ENCODE measurements around the gene GAPDHS. TPM values are rescaled to one million over a fixed set of nuclear protein-coding genes. Genes with fewer than 3 reads are reported as not detected.

Gene GAPDHS
- total RNA-seq, 1 donor from 2014 or later: 0.20 TPM

GRCh38 chr19:35511337-35511736, 21.9 kb upstream of the GAPDHS start:
- DNase-seq: no peak

- no peak for DNase-seq
Measured at GRCh38 chr19:35512831-35513627, 20.2 kb upstream of the GAPDHS start.

- DNase-seq: no peak
Measured at GRCh38 chr19:35513628-35514281, 19.5 kb upstream of the GAPDHS start, which contains the start of gene DMKN. Gene DMKN (minus strand): TSS chr19:35513649. CDS start chr19:35513475, 174 bp downstream.

- DNase-seq: no peak
Measured at GRCh38 chr19:35514282-35514809, 18.9 kb upstream of the GAPDHS start.

GRCh38 chr19:35516310-35516709, 16.9 kb upstream of the GAPDHS start:
- no peak for DNase-seq

- DNase-seq: no peak
Measured at GRCh38 chr19:35517342-35517741, 15.9 kb upstream of the GAPDHS start.

- peak; percentile 78 for DNase-seq
Measured at GRCh38 chr19:35518313-35518712, 14.9 kb upstream of the GAPDHS start.

GRCh38 chr19:35519291-35519690, 14.0 kb upstream of the GAPDHS start:
- no peak for DNase-seq

- DNase-seq: no peak
Measured at GRCh38 chr19:35521124-35521743, 12.0 kb upstream of the GAPDHS start.

GRCh38 chr19:35522745-35523327, 10.4 kb upstream of the GAPDHS start:
- DNase-seq: no peak

- no peak for DNase-seq
Measured at GRCh38 chr19:35524181-35524837, 8.9 kb upstream of the GAPDHS start.

- DNase-seq: no peak
Measured at GRCh38 chr19:35525873-35526272, 7.4 kb upstream of the GAPDHS start.

- DNase-seq: no peak
Measured at GRCh38 chr19:35528218-35529038, 4.8 kb upstream of the GAPDHS start, which contains the start of gene SBSN. Gene SBSN (minus strand): TSS chr19:35528311. CDS start chr19:35528281, 30 bp downstream.

GRCh38 chr19:35529241-35530218, 3.7 kb upstream of the GAPDHS start:
- no peak for DNase-seq

GRCh38 chr19:35531291-35531690, 2.0 kb upstream of the GAPDHS start:
- DNase-seq: no peak

GRCh38 chr19:35533822-35534392, 651 bp downstream of the GAPDHS start:
- DNase-seq: peak; percentile 27

GRCh38 chr19:35534803-35535480, 1.7 kb downstream of the GAPDHS start:
- DNase-seq: no peak

GRCh38 chr19:35539314-35539713, 6.1 kb downstream of the GAPDHS start:
- no peak for DNase-seq

GRCh38 chr19:35539850-35540249, 6.6 kb downstream of the GAPDHS start:
- DNase-seq: no peak

Data from skin of body (tissue), 2 donors.